ENCODE data around the gene GSTM5. TPM values are rescaled to one million over a fixed set of nuclear protein-coding genes. Genes with fewer than 3 reads are reported as not detected.

The GSTM5 gene
- total RNA-seq, 6 experiments from 2014 or later: 4.3 to 7.1 (median 5.5) TPM

DNA sequence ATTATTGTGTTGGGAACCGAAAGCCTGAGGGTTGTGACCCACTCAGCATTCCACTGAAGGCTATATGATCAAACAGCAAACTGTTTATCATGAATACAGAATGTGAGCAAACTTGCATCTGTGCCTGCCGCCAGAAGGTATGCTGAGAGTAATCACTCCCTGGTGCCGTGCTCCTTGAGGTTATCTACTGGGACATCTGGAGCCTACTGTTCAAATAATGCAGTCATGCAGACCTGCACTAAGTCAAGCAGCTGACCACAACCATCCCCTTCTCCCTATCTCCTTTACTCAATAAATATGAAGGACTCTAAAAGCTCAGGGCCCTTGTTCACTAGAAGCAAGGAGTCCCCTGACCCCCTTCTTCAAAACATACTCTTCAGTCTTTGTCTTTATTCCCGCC lies 13.5 kb downstream of the GSTM5 start:
- no peak for DNase-seq
- TF ChIP-seq, protein P1, sequence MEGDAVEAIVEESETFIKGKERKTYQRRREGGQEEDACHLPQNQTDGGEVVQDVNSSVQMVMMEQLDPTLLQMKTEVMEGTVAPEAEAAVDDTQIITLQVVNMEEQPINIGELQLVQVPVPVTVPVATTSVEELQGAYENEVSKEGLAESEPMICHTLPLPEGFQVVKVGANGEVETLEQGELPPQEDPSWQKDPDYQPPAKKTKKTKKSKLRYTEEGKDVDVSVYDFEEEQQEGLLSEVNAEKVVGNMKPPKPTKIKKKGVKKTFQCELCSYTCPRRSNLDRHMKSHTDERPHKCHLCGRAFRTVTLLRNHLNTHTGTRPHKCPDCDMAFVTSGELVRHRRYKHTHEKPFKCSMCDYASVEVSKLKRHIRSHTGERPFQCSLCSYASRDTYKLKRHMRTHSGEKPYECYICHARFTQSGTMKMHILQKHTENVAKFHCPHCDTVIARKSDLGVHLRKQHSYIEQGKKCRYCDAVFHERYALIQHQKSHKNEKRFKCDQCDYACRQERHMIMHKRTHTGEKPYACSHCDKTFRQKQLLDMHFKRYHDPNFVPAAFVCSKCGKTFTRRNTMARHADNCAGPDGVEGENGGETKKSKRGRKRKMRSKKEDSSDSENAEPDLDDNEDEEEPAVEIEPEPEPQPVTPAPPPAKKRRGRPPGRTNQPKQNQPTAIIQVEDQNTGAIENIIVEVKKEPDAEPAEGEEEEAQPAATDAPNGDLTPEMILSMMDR (IDR thresholded peaks at IDR 0.05): no peak
- no peak overlapping the region for H3K4me3 Mint-ChIP-seq
- H3K4me1 Mint-ChIP-seq (ENCODE audit: low read depth): peaks cover 22% of the 10 kb centered on the region
- no peaks in the 10 kb centered on the region for H3K9me3 Mint-ChIP-seq
- H3K36me3 Mint-ChIP-seq (ENCODE audit: low read depth): 0 out of 2 replicates have a peak, but pooled peaks cover 5% of the 10 kb centered on the region
- H3K27me3 Mint-ChIP-seq (ENCODE audit: insufficient read depth): peaks cover 5% of the 10 kb centered on the region
- no peak overlapping the region for H3K27ac Mint-ChIP-seq

DNA sequence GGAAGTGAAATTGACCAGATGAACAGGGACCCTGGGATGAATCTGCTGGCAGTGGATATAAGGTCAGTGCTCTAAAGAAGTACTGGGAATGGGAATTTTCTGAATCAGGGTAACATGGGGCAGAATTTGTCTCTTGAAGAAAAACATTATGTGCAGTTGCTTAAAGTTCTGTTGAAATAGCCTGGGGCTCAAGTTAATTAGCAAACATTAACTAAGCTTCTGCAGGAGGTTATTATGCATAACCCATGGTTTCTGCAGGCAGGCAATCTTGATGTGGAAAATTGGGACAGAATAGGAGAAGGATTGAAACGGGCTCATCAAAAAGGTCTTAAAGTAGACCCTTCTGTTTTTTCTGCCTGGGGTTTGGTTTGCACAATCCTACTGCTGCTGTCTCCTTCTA lies 14.0 kb downstream of the GSTM5 start:
- Mint-ChIP-seq H3K4me1 (ENCODE audit: low read depth) (peaks cover 22% of the 10 kb centered on the region), H3K9me3 (no peaks in the 10 kb centered on the region)

DNA sequence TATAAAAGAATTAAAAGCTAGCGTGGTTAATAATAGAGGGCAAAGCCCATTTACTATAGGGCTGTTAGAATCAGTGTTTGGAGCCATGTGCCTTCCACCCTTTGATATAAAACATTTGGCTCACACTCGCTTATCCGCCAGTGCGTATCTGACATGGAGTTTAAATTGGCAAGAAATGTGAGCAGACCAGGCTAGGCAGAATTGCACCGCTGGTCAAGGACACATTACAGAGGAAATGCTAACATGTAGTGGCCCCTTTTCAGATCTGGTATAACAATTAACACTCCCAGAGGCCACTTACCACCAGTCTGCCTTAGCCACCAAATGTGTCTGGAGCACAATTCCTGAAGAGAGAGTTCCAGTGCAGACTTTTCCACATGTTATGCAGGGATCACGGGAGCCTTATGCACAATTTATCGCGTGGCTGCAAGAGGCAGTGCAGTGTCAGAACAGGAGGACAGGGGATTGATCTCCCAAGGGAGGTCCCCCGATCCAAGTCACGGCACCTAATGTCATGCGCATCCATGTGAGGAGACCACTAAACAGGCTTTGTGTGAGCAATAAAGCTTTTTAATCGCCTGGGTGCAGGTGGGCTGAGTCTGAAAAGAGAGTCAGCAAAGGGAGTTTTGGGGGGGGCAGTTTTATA lies 14.8 kb downstream of the GSTM5 start:
- Mint-ChIP-seq H3K9me3 (no peaks in the 10 kb centered on the region), H3K27me3 (ENCODE audit: insufficient read depth) (peaks cover 5% of the 10 kb centered on the region), H3K4me3 (no peak overlapping the region), H3K4me1 (ENCODE audit: low read depth) (peaks cover 22% of the 10 kb centered on the region), H3K27ac (no peak overlapping the region), H3K36me3 (ENCODE audit: low read depth) (0 out of 2 replicates have a peak, but pooled peaks cover 5% of the 10 kb centered on the region)
- DNase-seq: no peak
- TF ChIP-seq, protein P1 (IDR thresholded peaks at IDR 0.05): no peak

More for the DNA sequence above, 14.0 kb downstream of the GSTM5 start:
- H3K27me3 Mint-ChIP-seq (ENCODE audit: insufficient read depth): peaks cover 5% of the 10 kb centered on the region
- no peak overlapping the region for H3K4me3 Mint-ChIP-seq
- TF ChIP-seq, protein P1 (IDR thresholded peaks at IDR 0.05): no peak
- H3K36me3 Mint-ChIP-seq (ENCODE audit: low read depth): 0 out of 2 replicates have a peak, but pooled peaks cover 5% of the 10 kb centered on the region
- no peak for DNase-seq
- H3K27ac Mint-ChIP-seq: no peak overlapping the region

DNA sequence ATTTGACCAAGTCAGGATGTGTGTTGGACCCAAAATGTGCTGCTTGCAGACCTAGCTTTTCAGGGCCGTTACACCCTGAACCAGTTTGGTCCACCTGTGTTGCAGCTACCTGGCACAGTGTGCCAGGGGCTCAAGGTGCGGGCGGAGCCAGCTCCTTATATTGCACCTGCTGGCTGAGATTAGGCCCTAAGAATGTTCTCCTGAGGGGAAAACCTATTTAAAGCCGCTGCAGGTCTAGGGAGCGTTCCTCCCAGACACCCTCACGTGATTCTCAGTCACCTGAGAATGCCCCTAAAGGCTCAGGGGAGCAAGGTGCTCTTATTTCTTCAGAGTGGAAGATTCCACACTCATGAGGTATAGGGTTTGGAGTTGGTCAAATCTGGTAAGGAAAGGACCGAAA lies 16.8 kb downstream of the GSTM5 start:
- H3K36me3 Mint-ChIP-seq (ENCODE audit: low read depth): 0 out of 2 replicates have a peak, but pooled peaks cover 5% of the 10 kb centered on the region
- no peaks in the 10 kb centered on the region for H3K9me3 Mint-ChIP-seq
- H3K4me3 Mint-ChIP-seq: no peak overlapping the region
- no peak overlapping the region for H3K27ac Mint-ChIP-seq
- H3K27me3 Mint-ChIP-seq (ENCODE audit: insufficient read depth): peaks cover 5% of the 10 kb centered on the region
- no peak for DNase-seq
- TF ChIP-seq, protein P1 (IDR thresholded peaks at IDR 0.05): no peak
- peaks cover 9% of the 10 kb centered on the region for H3K4me1 Mint-ChIP-seq (ENCODE audit: low read depth)

DNA sequence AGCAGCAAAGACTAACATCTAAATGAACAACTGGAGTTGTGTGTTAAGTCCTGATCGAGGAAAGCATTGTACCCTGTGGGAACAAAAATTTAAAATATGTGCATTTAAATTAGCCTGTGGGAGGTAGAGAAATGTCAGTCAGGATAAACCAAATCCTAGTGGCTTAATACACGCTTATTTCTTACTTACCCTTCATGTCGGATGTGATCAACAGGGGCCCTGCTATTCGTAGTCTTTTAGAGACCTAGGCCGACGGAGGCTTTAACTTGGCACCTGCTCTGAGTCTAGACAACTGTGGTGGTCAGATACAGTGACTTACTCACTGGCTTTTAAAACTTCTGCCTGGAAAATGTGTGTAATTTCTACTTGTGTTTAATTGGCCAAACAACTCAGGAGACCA lies 18.6 kb downstream of the GSTM5 start:
- peaks cover 5% of the 10 kb centered on the region for H3K4me1 Mint-ChIP-seq (ENCODE audit: low read depth)
- no peak overlapping the region for H3K27ac Mint-ChIP-seq
- TF ChIP-seq, protein P1 (IDR thresholded peaks at IDR 0.05): no peak
- 0 out of 2 replicates have a peak, but pooled peaks cover 5% of the 10 kb centered on the region for H3K36me3 Mint-ChIP-seq (ENCODE audit: low read depth)
- no peak for DNase-seq
- H3K9me3 Mint-ChIP-seq: no peaks in the 10 kb centered on the region
- H3K4me3 Mint-ChIP-seq: no peak overlapping the region
- peaks cover 6% of the 10 kb centered on the region for H3K27me3 Mint-ChIP-seq (ENCODE audit: insufficient read depth)
